ENCODE data around the gene SNCAIP. TPM values are rescaled to one million over a fixed set of nuclear protein-coding genes. Genes with fewer than 3 reads are reported as not detected.

SNCAIP gene
- polyA plus RNA-seq, 1 experiment, result 1.5 TPM

- Histone ChIP-seq H3K4me3 (ENCODE audit: low read depth, low read length) (no peak overlapping the region), H3K36me3 (ENCODE audit: control insufficient read depth, insufficient read depth, low read length) (no peaks in the 10 kb centered on the region), H3K27me3 (ENCODE audit: control insufficient read depth, insufficient read depth, low read length) (no peaks in the 10 kb centered on the region)
- DNase-seq (ENCODE audit: low read depth), result no peak
- TF ChIP-seq, protein P1, sequence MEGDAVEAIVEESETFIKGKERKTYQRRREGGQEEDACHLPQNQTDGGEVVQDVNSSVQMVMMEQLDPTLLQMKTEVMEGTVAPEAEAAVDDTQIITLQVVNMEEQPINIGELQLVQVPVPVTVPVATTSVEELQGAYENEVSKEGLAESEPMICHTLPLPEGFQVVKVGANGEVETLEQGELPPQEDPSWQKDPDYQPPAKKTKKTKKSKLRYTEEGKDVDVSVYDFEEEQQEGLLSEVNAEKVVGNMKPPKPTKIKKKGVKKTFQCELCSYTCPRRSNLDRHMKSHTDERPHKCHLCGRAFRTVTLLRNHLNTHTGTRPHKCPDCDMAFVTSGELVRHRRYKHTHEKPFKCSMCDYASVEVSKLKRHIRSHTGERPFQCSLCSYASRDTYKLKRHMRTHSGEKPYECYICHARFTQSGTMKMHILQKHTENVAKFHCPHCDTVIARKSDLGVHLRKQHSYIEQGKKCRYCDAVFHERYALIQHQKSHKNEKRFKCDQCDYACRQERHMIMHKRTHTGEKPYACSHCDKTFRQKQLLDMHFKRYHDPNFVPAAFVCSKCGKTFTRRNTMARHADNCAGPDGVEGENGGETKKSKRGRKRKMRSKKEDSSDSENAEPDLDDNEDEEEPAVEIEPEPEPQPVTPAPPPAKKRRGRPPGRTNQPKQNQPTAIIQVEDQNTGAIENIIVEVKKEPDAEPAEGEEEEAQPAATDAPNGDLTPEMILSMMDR (IDR thresholded peaks at IDR 0.05; ENCODE audit: insufficient read depth, low read depth, low read length), result no peak
- ChIA-PET POLR2A (no interaction called here), CTCF (no interaction called here)
Observed at GRCh38 chr5:122356855-122357254, 44.8 kb downstream of the SNCAIP start.

GRCh38 chr5:122358372-122358979, 46.4 kb downstream of the SNCAIP start:
- TF ChIP-seq, protein P1 (IDR thresholded peaks at IDR 0.05; ENCODE audit: insufficient read depth, low read depth, low read length), result no peak
- Histone ChIP-seq H3K27me3 (ENCODE audit: control insufficient read depth, insufficient read depth, low read length) (no peaks in the 10 kb centered on the region), H3K36me3 (ENCODE audit: control insufficient read depth, insufficient read depth, low read length) (no peaks in the 10 kb centered on the region), H3K4me3 (ENCODE audit: low read depth, low read length) (no peak overlapping the region)
- DNase-seq (ENCODE audit: low read depth), result no peak
- ChIA-PET CTCF (no interaction called here), POLR2A (no interaction called here)

GRCh38 chr5:122362361-122362760, 50.3 kb downstream of the SNCAIP start:
- no peak for DNase-seq (ENCODE audit: low read depth)
- TF ChIP-seq, protein P1 (IDR thresholded peaks at IDR 0.05; ENCODE audit: insufficient read depth, low read depth, low read length), result no peak
- CTCF ChIA-PET, result no interaction called here
- no peaks in the 10 kb centered on the region for H3K36me3 ChIP-seq (ENCODE audit: control insufficient read depth, insufficient read depth, low read length)
- no peak overlapping the region for H3K4me3 ChIP-seq (ENCODE audit: low read depth, low read length)
- no peaks in the 10 kb centered on the region for H3K27me3 ChIP-seq (ENCODE audit: control insufficient read depth, insufficient read depth, low read length)
- POLR2A ChIA-PET, result no interaction called here

- Histone ChIP-seq H3K27me3 (ENCODE audit: control insufficient read depth, insufficient read depth, low read length) (no peaks in the 10 kb centered on the region), H3K36me3 (ENCODE audit: control insufficient read depth, insufficient read depth, low read length) (no peaks in the 10 kb centered on the region), H3K4me3 (ENCODE audit: low read depth, low read length) (no peak overlapping the region)
- DNase-seq (ENCODE audit: low read depth), result no peak
- TF ChIP-seq, protein P1 (IDR thresholded peaks at IDR 0.05; ENCODE audit: insufficient read depth, low read depth, low read length), result no peak
- POLR2A ChIA-PET, result no interaction called here
- CTCF ChIA-PET, result no interaction called here
Observed at GRCh38 chr5:122363623-122364022, 51.6 kb downstream of the SNCAIP start.

- no peak for DNase-seq (ENCODE audit: low read depth)
- TF ChIP-seq, protein P1 (IDR thresholded peaks at IDR 0.05; ENCODE audit: insufficient read depth, low read depth, low read length), result no peak
- ChIA-PET CTCF (no interaction called here), POLR2A (no interaction called here)
- Histone ChIP-seq H3K27me3 (ENCODE audit: control insufficient read depth, insufficient read depth, low read length) (no peaks in the 10 kb centered on the region), H3K4me3 (ENCODE audit: low read depth, low read length) (no peak overlapping the region), H3K36me3 (ENCODE audit: control insufficient read depth, insufficient read depth, low read length) (no peaks in the 10 kb centered on the region)
Observed at GRCh38 chr5:122366501-122366900, 54.5 kb downstream of the SNCAIP start.

Measured in BJ (cell line).